Stimulated activated CD8-positive, alpha-beta memory T cell treated with anti-CD3 and anti-CD28 coated beads, Interleukin-15, amount 100 ng/mL, for 1 hour (primary cell): ENCODE results near the gene DHX34.
"Not testable (repeated sequence)": the region's sequence is repeated elsewhere in the genome, so short reads cannot be mapped to it uniquely, and the experiment has no call there.

Experiments used
- DNase-seq: peaks from one replicate; pipeline ENCODE4 v3.0.0-alpha.2; 2020; ENCODE audit warnings: low read depth

DHX34 gene

DNA sequence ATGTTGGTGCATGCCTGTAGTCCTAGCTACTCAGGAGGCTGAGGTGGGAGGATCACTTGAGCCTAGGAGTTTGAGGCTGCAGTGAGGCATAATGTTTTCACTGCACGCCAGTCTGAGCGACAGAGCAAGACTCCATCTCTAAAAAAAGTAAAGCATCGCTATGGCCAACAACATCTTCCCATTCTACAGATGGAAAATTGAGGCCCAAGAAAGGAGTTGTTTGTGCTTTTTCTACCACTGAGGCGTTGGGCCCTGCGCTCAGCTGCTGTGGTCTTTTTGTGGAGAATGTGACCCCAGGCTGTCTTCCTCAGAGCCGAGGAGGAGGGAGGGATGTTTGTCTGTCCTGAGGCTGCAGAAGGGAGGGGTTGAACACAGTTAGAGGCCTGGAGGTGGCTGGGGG is 17.6 kb upstream of the DHX34 start:
- no peak for DNase-seq

- no peak for DNase-seq
Measured at GRCh38 chr19:47331931-47332547, 17.1 kb upstream of the DHX34 start, which contains the start of gene C5AR2. TSS of gene C5AR2 (plus strand) at chr19:47332175. CDS start at chr19:47340800, 8,625 bp downstream.

- DNase-seq: not testable (repeated sequence)
Measured at GRCh38 chr19:47336765-47337718, 12.1 kb upstream of the DHX34 start.

DNA sequence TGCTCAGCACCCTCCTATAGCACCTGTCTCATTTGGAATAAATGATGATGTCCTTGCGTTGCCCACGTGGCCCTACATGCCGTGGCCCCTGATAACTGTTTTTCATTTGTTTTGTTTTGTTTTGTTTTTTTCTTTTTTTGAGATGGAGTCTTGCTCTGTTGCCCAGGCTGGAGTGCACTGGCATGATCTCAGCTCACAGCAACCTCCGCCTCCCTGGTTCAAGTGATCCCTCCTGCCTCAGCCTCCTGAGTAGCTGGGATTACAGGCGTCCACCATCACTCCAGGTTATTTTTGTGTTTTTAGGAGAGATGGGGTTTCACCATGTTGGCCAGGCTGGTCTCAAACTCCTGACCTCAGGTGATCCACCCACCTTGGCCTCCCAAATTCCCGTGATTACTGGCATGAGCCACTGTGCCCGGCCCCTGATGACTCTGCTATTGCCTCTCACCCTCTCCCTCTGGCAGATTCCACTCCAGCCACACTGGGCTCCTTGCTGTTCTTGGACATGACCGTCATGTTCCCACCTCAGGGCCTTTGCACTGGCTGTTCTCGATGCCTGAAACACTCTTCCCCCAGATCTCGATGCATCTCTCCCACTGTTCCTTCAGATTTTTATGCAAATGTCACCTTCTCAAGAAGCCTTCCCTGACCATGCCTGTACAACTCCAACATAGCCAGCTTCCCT is 9.8 kb upstream of the DHX34 start:
- DNase-seq: no peak

DNA sequence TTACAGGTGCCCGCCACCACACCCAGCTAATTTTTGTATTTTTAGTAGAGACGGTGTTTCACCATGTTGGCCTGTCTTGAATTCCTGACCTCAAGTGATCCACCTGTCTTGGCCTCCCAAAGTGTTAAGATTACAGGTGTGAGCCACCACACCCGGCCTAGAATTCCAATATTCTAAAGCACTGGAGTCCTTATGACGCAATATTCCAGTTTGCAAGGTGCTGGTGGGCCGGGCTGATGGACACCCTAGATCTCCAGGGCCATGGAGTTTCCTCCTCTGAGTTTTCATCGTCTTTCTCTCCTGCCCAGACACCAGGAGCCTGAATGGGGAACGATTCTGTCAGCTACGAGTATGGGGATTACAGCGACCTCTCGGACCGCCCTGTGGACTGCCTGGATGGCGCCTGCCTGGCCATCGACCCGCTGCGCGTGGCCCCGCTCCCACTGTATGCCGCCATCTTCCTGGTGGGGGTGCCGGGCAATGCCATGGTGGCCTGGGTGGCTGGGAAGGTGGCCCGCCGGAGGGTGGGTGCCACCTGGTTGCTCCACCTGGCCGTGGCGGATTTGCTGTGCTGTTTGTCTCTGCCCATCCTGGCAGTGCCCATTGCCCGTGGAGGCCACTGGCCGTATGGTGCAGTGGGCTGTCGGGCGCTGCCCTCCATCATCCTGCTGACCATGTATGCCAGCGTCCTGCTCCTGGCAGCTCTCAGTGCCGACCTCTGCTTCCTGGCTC is 8.5 kb upstream of the DHX34 start:
- DNase-seq: no peak

GRCh38 chr19:47341734-47342133 is 7.4 kb upstream of the DHX34 start:
- no peak for DNase-seq

DNA sequence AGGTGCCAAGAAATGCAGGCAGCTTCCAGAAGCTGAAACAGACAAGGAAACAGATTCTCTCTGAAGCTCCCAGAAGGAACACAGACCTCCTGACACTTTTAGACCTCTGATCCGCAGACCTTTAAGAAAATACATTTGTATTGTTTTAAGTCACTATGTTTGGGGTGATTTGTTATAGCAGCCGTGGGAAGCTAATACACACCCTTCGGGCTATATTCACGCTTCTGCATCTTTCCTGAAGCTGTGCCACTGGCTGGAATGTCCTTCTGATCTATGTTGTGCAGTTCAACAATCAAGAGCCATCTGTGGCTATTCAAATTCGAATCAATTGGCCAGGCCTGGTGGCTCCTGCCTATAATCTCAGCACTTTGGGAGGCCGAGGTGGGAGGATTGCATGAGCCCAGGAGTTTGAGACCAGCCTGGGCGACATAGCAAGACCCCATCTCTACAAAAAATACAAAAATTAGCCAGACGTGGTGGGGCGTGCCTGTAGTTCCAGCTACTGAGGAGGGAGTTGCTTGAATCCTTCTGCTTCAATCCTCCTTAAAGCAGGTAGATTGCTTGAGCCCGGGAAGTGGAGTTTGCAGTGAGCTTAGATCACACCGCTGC is 5.8 kb upstream of the DHX34 start:
- no peak for DNase-seq

- DNase-seq: no peak
Measured at GRCh38 chr19:47344425-47344824, 4.7 kb upstream of the DHX34 start.

- not testable (repeated sequence) for DNase-seq
Measured at GRCh38 chr19:47346024-47346423, 3.1 kb upstream of the DHX34 start.

GRCh38 chr19:47350630-47351029 is 1.5 kb downstream of the DHX34 start:
- DNase-seq: no peak

DNA sequence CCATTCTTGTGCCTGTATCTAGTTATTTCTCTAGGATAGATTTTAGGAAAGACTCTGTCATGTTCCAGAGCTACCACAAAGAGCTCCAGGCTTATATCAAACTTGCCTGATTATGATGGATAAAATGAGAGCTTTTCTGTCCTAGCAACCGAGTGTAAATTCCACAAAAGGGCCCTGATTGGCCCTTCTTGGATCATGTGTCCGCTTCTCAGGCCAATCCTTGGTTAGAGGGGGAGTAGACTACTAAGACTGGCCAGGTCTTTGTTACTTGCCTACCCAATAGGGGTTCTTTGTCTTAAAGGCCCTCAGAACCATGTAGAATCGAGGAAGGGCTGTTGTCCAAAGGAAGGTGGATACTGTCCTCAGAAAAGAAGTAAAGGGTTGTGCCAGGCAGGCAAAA is 2.4 kb downstream of the DHX34 start:
- no peak for DNase-seq

- DNase-seq: no peak
Measured at GRCh38 chr19:47352095-47352494, 3.0 kb downstream of the DHX34 start.

DNA sequence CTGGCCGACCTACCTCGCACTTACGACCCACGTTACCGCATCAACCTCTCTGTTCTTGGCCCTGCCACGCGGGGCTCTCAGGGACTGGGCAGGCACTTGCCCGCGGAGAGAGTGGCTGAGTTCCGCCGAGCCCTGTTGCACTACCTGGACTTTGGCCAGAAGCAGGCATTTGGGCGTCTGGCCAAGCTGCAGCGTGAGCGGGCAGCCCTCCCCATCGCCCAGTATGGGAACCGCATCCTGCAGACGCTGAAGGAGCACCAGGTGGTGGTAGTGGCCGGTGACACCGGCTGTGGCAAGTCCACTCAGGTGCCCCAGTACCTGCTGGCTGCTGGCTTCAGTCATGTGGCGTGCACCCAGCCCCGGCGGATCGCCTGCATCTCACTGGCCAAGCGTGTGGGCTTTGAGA is 4.2 kb downstream of the DHX34 start:
- no peak for DNase-seq

DNA sequence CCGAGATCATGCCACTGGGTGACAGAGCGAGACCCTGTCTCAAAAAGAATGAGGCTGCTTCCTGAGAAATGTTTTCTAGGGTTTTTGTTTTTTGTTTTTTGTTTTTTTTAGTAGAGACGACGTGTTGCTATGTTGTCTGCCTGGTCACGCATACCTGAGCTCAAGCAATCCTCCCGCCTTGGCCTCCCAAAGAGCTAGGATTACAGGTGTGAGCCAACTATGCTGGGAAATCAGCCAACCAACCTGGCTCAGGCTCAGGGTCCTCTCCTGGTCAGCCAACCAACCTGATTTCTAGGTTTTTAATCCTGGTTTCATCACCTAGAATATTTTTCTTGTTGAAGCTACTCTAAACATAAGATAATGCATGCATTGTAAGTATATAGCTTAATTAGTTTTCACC is 7.8 kb downstream of the DHX34 start:
- no peak for DNase-seq

GRCh38 chr19:47357788-47358680 is 8.9 kb downstream of the DHX34 start:
- DNase-seq: no peak

DNA sequence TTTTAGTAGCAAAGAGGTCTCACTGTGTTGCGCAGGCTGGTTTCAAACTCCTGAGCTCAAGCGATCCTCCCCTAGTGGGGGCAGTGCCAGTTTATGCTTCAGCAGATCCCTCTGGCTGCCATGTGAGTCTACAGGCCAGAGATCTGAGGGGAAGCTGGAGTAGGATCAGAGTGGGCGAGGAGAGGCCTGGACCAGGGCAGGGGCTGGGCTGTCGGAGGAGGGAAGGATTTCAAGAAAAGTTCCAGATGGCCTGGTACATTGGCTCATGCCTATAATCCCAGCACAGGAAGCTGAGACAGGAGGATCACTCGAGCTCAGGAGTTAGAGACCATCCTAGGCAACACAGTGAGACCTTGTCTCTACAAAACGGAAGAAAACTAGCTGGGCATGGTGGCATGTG is 9.8 kb downstream of the DHX34 start:
- DNase-seq: no peak

- DNase-seq: no peak
Measured at GRCh38 chr19:47362321-47362720, 13.2 kb downstream of the DHX34 start.

DNA sequence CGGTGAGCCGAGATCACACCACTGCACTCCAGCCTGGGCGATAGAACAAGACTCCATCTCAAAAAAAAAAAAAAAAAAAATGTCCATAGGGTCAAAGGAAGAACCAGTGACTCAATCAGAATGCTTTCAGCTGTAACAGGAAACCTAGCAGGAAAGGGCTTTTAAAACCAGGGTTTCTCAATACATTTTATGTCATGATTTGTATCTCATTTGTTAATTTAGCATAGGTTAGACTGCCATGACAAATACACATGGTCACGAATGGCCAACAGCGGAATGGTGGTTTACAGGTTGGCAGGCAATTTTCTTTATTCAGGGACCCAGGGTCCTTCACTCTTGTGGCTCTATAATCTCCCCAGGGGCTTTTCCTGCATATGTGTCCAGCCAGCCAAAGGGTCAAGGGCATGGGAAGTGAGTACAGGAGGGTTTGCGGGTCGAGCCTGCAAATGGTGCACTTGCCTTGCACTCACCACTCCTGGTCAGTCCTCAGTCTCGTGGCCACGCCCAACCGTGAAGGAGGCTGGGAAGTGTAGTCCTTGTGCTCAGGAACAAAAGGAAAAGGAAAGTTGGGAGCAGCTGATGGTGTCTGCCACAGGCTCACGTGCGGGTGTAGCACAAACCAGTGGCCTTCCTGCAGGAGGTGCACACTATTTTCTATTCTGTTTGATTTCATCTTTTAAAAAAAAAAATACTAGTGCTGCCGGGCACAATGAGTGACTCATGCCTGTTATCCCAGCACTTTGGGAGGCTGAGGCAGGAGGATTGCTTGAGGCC is 14.8 kb downstream of the DHX34 start:
- no peak for DNase-seq

DNA sequence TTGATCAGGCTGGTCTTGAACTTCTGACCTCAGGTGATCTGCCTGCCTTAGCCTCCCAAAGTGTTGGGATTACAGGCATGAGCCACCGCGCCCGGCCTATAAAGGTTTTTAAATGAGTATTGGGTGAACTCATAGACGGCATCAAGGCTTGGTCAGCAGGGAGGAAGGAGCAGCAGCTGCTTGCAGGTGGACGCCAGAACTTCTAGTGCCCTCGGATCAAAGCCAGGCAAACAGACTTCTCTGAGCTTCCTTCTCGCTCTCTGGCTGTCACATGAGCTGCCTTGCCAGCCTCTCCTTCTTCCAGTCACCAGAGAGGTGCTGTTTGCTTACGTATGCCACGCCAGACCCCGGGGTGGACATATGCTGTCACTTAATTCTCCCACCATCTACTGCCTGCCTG is 16.3 kb downstream of the DHX34 start:
- DNase-seq: not testable (repeated sequence)
